HCT116 (cell line): Measurements from ENCODE around the gene LRRC32. TPM values are rescaled to one million over a fixed set of nuclear protein-coding genes. Genes with fewer than 3 reads are reported as not detected.

Experiments used
- ATAC-seq: fragments of 200-7000 bp; cut with Tn5 transposase; 2 replicates; pipeline ENCODE4 v1.9.1; 2020; ENCODE audit warnings: mild to moderate bottlenecking, moderate library complexity
- BruUV-seq: library from RNA; stranded (reverse); fragments of 400-500 nt; replicated peaks from 2 replicates; lab custom pipeline; 2021; lab: Mats Ljungman, UMichigan
- CTCF ChIA-PET: fragments of 300-600 bp; sonication (Branson Sonifier 250); formaldehyde crosslinking; loops from one replicate; lab custom pipeline; 2021; ENCODE audit warnings: antibody characterized with exemption; lab: Charles Lee
- POLR2A ChIA-PET: fragments of 300-600, 350-600 bp; sonication (Branson Sonifier 250); formaldehyde crosslinking; loops from one replicate; lab custom pipeline; 2021; ENCODE audit warnings: antibody characterized with exemption; lab: Charles Lee
- RAD21 ChIA-PET, 2 experiments: fragments of 300-600 bp; sonication (Branson Sonifier 250); formaldehyde crosslinking; loops; one replicate each; lab custom pipeline; 2023; ENCODE audit warnings: low total read pairs in 2 of 2; ENCODE audit not compliant: uncharacterized antibody in 2 of 2, unreplicated experiment in 2 of 2, low non-redundant PET in 1 of 2; lab: Charles Lee
- DNase-seq: peaks from one replicate; pipeline ENCODE4 v3.0.0-alpha.2; 2010; ENCODE audit warnings: low read depth, low spot score
- H2AFZ ChIP-seq: fragments of 200-600 bp; shearing (Covaris generic), sonication (generic); 2 replicates; pipeline ENCODE4 v1.6.1; 2017; ENCODE audit warnings: low read depth, mixed run types, mixed read lengths, antibody characterized with exemption, low read length; ENCODE audit not compliant: poor library complexity, severe bottlenecking
- H3K27ac ChIP-seq: 2 replicates; pipeline ENCODE4 v1.5.1; 2012; ENCODE audit warnings: low read depth, low read length
- H3K27me3 ChIP-seq: fragments of 200-600 bp; sonication (generic); 2 replicates; pipeline ENCODE4 v1.6.1; 2016; ENCODE audit warnings: mixed run types, low read length, mixed read lengths; ENCODE audit not compliant: insufficient read depth
- H3K36me3 ChIP-seq, 2 experiments: fragments of 200-500 bp in 1 of 2; fragments of 200-600 bp in 1 of 2; sonication (Bioruptor generic) in 1 of 2; sonication (generic) in 1 of 2; 2 replicates each; pipeline versions ENCODE4 v1.5.1 to v1.6.1; 2014 to 2016; ENCODE audit warnings: low read length in 2 of 2, inconsistent platforms in 1 of 2, mixed read lengths in 1 of 2, mixed run types in 1 of 2; ENCODE audit not compliant: insufficient read depth in 2 of 2, control insufficient read depth in 1 of 2
- H3K4me1 ChIP-seq, 2 experiments: fragments of 200-600 bp in 1 of 2; sonication (generic) in 1 of 2; 2 replicates each; pipeline versions ENCODE4 v1.5.1 to v1.6.1; 2012 to 2017; ENCODE audit warnings: low read length in 2 of 2, inconsistent platforms in 1 of 2, mild to moderate bottlenecking in 1 of 2, mixed read lengths in 1 of 2, mixed run types in 1 of 2, moderate library complexity in 1 of 2; ENCODE audit not compliant: insufficient read depth in 2 of 2, control insufficient read depth in 1 of 2
- H3K4me2 ChIP-seq: fragments of 200-600 bp; sonication (generic); 2 replicates; pipeline ENCODE4 v1.6.1; 2017; ENCODE audit warnings: mixed run types, low read length, mixed read lengths
- H3K4me3 ChIP-seq, 2 experiments: fragments of 200-600 bp in 1 of 2; sonication (generic) in 1 of 2; replicated peaks in 1 of 2; 2 replicates each; pipeline ENCODE4 v1.5.1; 2011 to 2016; ENCODE audit warnings: low read length in 2 of 2, control low read depth in 1 of 2, low read depth in 1 of 2, mild to moderate bottlenecking in 1 of 2, mixed read lengths in 1 of 2, mixed run types in 1 of 2
- H3K79me2 ChIP-seq: fragments of 200-600 bp; sonication (generic); 2 replicates; pipeline ENCODE4 v1.6.1; 2017; ENCODE audit warnings: mild to moderate bottlenecking, mixed run types, low read length, moderate library complexity, mixed read lengths; ENCODE audit not compliant: insufficient read depth
- H3K9ac ChIP-seq: fragments of 200-600 bp; sonication (generic); 2 replicates; pipeline ENCODE4 v1.6.1; 2016; ENCODE audit warnings: low read length, mixed read lengths
- H3K9me2 ChIP-seq: fragments of 200-600 bp; sonication (generic), shearing (Covaris generic); 2 replicates; pipeline ENCODE4 v1.6.1; 2017; ENCODE audit warnings: mixed run types, mild to moderate bottlenecking, moderate library complexity; ENCODE audit not compliant: insufficient read depth
- H3K9me3 ChIP-seq, 2 experiments: fragments of 200-500 bp in 1 of 2; fragments of 200-600 bp in 1 of 2; sonication (Bioruptor generic) in 1 of 2; sonication (generic) in 1 of 2; 2 replicates each; pipeline ENCODE4 v1.6.1; 2014 to 2017; ENCODE audit warnings: low read length in 2 of 2, mixed read lengths in 2 of 2, inconsistent platforms in 1 of 2, low read depth in 1 of 2, mild to moderate bottlenecking in 1 of 2, mixed run types in 1 of 2, moderate library complexity in 1 of 2; ENCODE audit not compliant: control insufficient read depth in 1 of 2, insufficient read depth in 1 of 2
- H4K20me1 ChIP-seq: fragments of 200-600 bp; sonication (generic), shearing (Covaris generic); 2 replicates; pipeline ENCODE4 v1.6.1; 2017; ENCODE audit warnings: mixed run types, mild to moderate bottlenecking, moderate library complexity; ENCODE audit not compliant: insufficient read depth
- CBX3 ChIP-seq: IDR thresholded peaks from 2 replicates; pipeline ENCODE4 v1.6.1; 2012; ENCODE audit warnings: low read depth
- EZH2 ChIP-seq: fragments of 200-600 bp; sonication (generic); IDR thresholded peaks from 2 replicates; pipeline ENCODE4 v1.6.1; 2017; ENCODE audit warnings: antibody characterized with exemption, mixed run types
- EZH2phosphoT487 ChIP-seq: fragments of 200-600 bp; IDR thresholded peaks from 2 replicates; pipeline ENCODE4 v1.6.1; 2018; ENCODE audit warnings: antibody characterized with exemption, borderline replicate concordance
- FOSL1 ChIP-seq: IDR thresholded peaks from 2 replicates; pipeline ENCODE4 v1.6.1; 2012; ENCODE audit warnings: low read depth
- POLR2AphosphoS5 ChIP-seq: IDR thresholded peaks from 2 replicates; pipeline ENCODE4 v1.6.1; 2011; ENCODE audit warnings: mild to moderate bottlenecking, low read depth, low read length, moderate library complexity
- SP1 ChIP-seq: IDR thresholded peaks from 2 replicates; pipeline ENCODE4 v1.6.1; 2012; ENCODE audit warnings: low read depth
- SRF ChIP-seq: IDR thresholded peaks from 2 replicates; pipeline ENCODE4 v1.6.1; 2012; ENCODE audit warnings: low read depth
- TCF7L2 ChIP-seq: IDR thresholded peaks from 2 replicates; pipeline ENCODE4 v1.7.0; 2011; ENCODE audit warnings: borderline replicate concordance, inconsistent platforms; ENCODE audit not compliant: insufficient read depth, insufficient read length; ENCODE audit errors: extremely low read depth
- ZBTB33 ChIP-seq: IDR thresholded peaks from 2 replicates; pipeline ENCODE4 v1.6.1; 2011; ENCODE audit warnings: mild to moderate bottlenecking, low read length, moderate library complexity; ENCODE audit not compliant: insufficient replicate concordance; ENCODE audit errors: extremely low read depth
- intact Hi-C: fragments of 100-400 bp; cut with micrococcal nuclease; formaldehyde crosslinking; loops from 2 replicates; pipeline ENCODE4 v1.10.0; 2022
- total RNA-seq: library from RNA; stranded (reverse); gene quantifications from one replicate; pipeline ENCODE4 v1.2.1, GENCODE V29; 2021; ENCODE audit not compliant: unreplicated experiment
- TF ChIP-seq, protein P1 (sequence below): IDR thresholded peaks from 2 replicates; pipeline ENCODE4 v1.6.1; 2012

The LRRC32 gene
- total RNA-seq, 1 experiment from 2014 or later: 0.54 TPM

DNA sequence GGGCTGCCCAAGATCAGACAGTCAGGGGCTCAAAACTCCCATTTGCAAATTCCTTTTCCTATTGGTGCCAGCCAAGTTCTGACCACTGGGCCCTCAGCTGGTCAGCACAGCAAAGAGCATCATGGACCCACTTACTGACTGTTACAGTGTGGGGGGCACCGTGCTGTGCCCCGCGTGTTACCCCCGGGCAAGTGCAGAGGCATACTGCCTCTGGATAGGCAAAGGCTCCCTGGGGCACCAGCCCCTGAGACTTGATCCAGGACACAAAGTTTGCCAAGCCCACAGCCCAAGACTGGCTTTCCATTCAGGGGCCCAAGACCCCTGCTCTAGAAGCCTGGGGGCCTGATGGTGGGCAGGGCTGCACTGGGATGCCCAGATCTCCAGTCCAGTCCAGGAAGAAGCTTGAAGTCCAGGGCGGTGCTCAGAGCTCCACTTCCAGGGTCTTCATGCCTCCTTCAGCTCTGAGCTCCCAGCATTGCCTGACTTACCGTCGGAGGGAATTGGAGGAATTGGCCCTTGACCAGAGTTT lies 6.6 kb downstream of the LRRC32 start:
- Histone ChIP-seq H3K9me2 (no peaks in the 10 kb centered on the region), H3K9me3 (no peaks in the 10 kb centered on the region), H2AFZ (no peak overlapping the region), H3K4me3 (no peak overlapping the region), H3K4me2 (no peak overlapping the region), H3K9ac (no peak overlapping the region), H3K27me3 (no peaks in the 10 kb centered on the region), H3K4me1 (peaks cover 0 to 6% of the 10 kb centered on the region in 2 experiments; a peak in 2 of 4 replicates), H3K36me3 (no peaks in the 10 kb centered on the region), H3K27ac (no peak overlapping the region), H3K79me2 (no peaks in the 10 kb centered on the region)
- BruUV-seq: no TSS peak
- RAD21 ChIA-PET: no interaction called here
- no peak for ATAC-seq
- CTCF ChIA-PET: no interaction called here
- intact Hi-C loops: no loop called here
- no peak for DNase-seq
- POLR2A ChIA-PET: no interaction called here
- TF ChIP-seq FOSL1 (no peak), SP1 (no peak), SRF (no peak), ZBTB33 (no peak), CBX3 (no peak), EZH2 (no peak), POLR2AphosphoS5 (no peak), TCF7L2 (no peak), EZH2phosphoT487 (no peak)
- TF ChIP-seq, protein P1, sequence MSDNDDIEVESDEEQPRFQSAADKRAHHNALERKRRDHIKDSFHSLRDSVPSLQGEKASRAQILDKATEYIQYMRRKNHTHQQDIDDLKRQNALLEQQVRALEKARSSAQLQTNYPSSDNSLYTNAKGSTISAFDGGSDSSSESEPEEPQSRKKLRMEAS: no peak
- TF ChIP-seq, all 23 proteins: peak for 0
- H4K20me1 ChIP-seq: no peaks in the 10 kb centered on the region
